ENCODE results near the gene RELL2. TPM values are rescaled to one million over a fixed set of nuclear protein-coding genes. Genes with fewer than 3 reads are reported as not detected.

Gene RELL2
- total RNA-seq, 1 experiment from 2014 or later = 5.8 TPM

DNA sequence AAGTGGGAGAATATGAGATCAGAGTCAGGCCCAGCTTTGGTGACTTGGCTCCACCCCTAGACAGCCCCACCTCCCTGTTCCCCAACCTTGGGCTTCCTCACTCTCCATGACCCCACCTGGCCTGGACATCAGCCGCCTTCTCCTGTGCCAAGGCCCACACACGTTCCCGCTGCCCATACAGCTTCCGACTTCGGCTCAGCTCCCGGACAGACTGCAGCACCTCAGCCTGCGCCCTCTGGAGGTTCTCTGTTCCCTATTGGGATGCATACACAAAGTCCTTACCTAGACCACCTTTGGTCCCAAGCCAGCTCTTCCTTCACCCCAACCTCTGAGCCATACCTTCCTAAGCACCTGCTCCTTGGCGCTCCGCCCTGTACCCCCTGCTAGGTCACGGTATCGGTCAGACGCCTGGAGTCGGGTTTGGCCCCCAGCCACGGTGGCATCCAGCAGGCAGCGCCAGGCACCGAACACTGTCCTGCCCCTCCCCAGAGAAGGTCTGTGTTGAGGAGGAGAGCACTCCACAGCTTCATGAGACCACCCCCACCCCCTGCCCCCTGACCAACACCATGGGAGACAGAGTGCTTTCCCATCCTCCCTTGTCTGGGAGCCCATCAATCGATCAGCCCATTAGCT, 12.4 kb downstream of the RELL2 start:
- Histone ChIP-seq H3K4me3 (no peak overlapping the region), H3K4me1 (replicated peaks) (peaks cover 11% of the 10 kb centered on the region), H3K27me3 (replicated peaks) (no peaks in the 10 kb centered on the region), H3K27ac (no peak overlapping the region), H3K36me3 (peaks cover 59% of the 10 kb centered on the region), H3K9me3 (replicated peaks) (no peaks in the 10 kb centered on the region)
- DNase-seq (ENCODE audit: low read depth in 1 of 2, low spot score in 2 of 2) = no peak

DNA sequence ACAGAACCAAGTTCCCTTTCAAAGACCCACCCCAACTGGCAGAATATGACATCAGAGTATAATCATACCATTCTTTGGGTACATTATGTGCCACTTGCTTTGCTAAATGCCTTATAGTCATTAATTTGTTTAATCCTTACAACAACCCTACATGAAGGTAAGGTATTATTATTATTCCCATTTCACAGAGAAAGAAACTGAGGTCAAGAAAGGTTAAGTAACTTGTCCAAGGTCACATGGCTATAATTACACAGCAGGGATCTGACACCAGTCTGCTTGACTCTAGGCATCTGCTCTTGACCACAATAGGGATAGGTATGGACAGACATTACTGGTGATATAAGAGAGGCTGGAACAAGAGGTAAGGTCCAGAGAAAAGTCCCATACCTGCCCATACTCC, 13.2 kb downstream of the RELL2 start:
- Histone ChIP-seq H3K27ac (no peak overlapping the region), H3K4me3 (no peak overlapping the region), H3K9me3 (replicated peaks) (no peaks in the 10 kb centered on the region), H3K27me3 (replicated peaks) (no peaks in the 10 kb centered on the region), H3K36me3 (peaks cover 56% of the 10 kb centered on the region), H3K4me1 (replicated peaks) (peaks cover 13% of the 10 kb centered on the region)
- no peak for DNase-seq (ENCODE audit: low read depth in 1 of 2, low spot score in 2 of 2)

- no peaks in the 10 kb centered on the region for H3K27me3 ChIP-seq (replicated peaks)
- peak; percentile 71 to 95 for DNase-seq (ENCODE audit: low read depth in 1 of 2, low spot score in 2 of 2)
- peak within 1 kb of the TSS; percentile 19 for H3K27ac ChIP-seq
These were observed 14.3 kb downstream of the RELL2 start, which contains the start of gene FCHSD1 for GRCh38 chr5:141650851-141651727. TSS of gene FCHSD1 (minus strand) at chr5:141651418. CDS start at chr5:141651368, 50 bp downstream.

GRCh38 chr5:141651728-141652105, 14.9 kb downstream of the RELL2 start:
- peak overlapping the region; percentile 19; the same call in 1 of the 2 replicates for H3K27ac ChIP-seq
- peaks cover 56% of the 10 kb centered on the region for H3K36me3 ChIP-seq
- H3K27me3 ChIP-seq (replicated peaks) = no peaks in the 10 kb centered on the region

More at GRCh38 chr5:141650851-141651727, 14.3 kb downstream of the RELL2 start, which contains the start of gene FCHSD1:
- H3K9me3 ChIP-seq (replicated peaks) = no peaks in the 10 kb centered on the region
- peaks cover 13% of the 10 kb centered on the region for H3K4me1 ChIP-seq (replicated peaks)
- H3K36me3 ChIP-seq = peaks cover 56% of the 10 kb centered on the region
- peak within 1 kb of the TSS; percentile 57 for H3K4me3 ChIP-seq

DNA sequence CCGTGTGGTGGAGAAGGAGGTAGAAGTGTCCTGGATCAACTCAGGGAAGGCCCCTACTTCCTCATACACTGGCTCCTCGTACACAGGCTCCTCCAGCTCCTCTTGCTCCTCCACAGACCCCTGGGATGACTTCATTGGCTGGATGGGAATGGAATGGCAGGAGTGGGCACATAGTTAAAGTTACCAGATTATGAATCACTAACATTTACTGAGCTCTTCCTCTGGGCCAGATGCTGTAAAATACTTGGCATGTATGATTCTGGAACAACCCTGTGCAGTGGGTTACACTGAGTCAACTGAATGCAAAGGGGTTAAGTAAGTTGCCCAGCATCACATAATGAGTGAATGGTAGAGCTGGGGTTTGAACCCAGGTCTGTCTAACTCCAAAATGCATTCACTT, 17.5 kb downstream of the RELL2 start:
- H3K36me3 ChIP-seq = peaks cover 59% of the 10 kb centered on the region
- H3K4me1 ChIP-seq (replicated peaks) = peaks cover 32% of the 10 kb centered on the region
- H3K27me3 ChIP-seq (replicated peaks) = no peaks in the 10 kb centered on the region
- peak in 1 of 2 experiments; percentile 19 for DNase-seq (ENCODE audit: low read depth in 1 of 2, low spot score in 2 of 2)
- H3K4me3 ChIP-seq = no peak overlapping the region
- no peak overlapping the region for H3K27ac ChIP-seq
- H3K9me3 ChIP-seq (replicated peaks) = no peaks in the 10 kb centered on the region

More at GRCh38 chr5:141651728-141652105, 14.9 kb downstream of the RELL2 start:
- H3K4me3 ChIP-seq = peak overlapping the region; percentile 57
- DNase-seq (ENCODE audit: low read depth in 1 of 2, low spot score in 2 of 2) = no peak
- H3K4me1 ChIP-seq (replicated peaks) = peaks cover 13% of the 10 kb centered on the region
- H3K9me3 ChIP-seq (replicated peaks) = no peaks in the 10 kb centered on the region

- no peak overlapping the region for H3K27ac ChIP-seq
- H3K27me3 ChIP-seq (replicated peaks) = no peaks in the 10 kb centered on the region
- H3K9me3 ChIP-seq (replicated peaks) = no peaks in the 10 kb centered on the region
- peaks cover 60% of the 10 kb centered on the region for H3K36me3 ChIP-seq
- no peak for DNase-seq (ENCODE audit: low read depth in 1 of 2, low spot score in 2 of 2)
- H3K4me3 ChIP-seq = no peak overlapping the region
- H3K4me1 ChIP-seq (replicated peaks) = peaks cover 32% of the 10 kb centered on the region
These were observed 18.2 kb downstream of the RELL2 start for GRCh38 chr5:141655020-141655419.

- H3K36me3 ChIP-seq = peaks cover 63% of the 10 kb centered on the region
These were observed 19.6 kb downstream of the RELL2 start for GRCh38 chr5:141656396-141656795.

GRCh38 chr5:141657404-141657803, 20.6 kb downstream of the RELL2 start:
- Histone ChIP-seq H3K4me3 (no peak overlapping the region), H3K36me3 (peaks cover 70% of the 10 kb centered on the region), H3K27me3 (replicated peaks) (no peaks in the 10 kb centered on the region), H3K9me3 (replicated peaks) (no peaks in the 10 kb centered on the region), H3K27ac (peak overlapping the region; percentile 67), H3K4me1 (replicated peaks) (peaks cover 22% of the 10 kb centered on the region)
- DNase-seq (ENCODE audit: low read depth in 1 of 2, low spot score in 2 of 2) = no peak

More at GRCh38 chr5:141656396-141656795, 19.6 kb downstream of the RELL2 start:
- H3K9me3 ChIP-seq (replicated peaks) = no peaks in the 10 kb centered on the region
- peaks cover 27% of the 10 kb centered on the region for H3K4me1 ChIP-seq (replicated peaks)
- H3K4me3 ChIP-seq = no peak overlapping the region
- DNase-seq (ENCODE audit: low read depth in 1 of 2, low spot score in 2 of 2) = no peak
- no peak overlapping the region for H3K27ac ChIP-seq
- no peaks in the 10 kb centered on the region for H3K27me3 ChIP-seq (replicated peaks)

GRCh38 chr5:141657937-141658545, 21.2 kb downstream of the RELL2 start:
- no peaks in the 10 kb centered on the region for H3K9me3 ChIP-seq (replicated peaks)
- H3K36me3 ChIP-seq = peaks cover 76% of the 10 kb centered on the region
- no peak overlapping the region for H3K4me3 ChIP-seq
- no peaks in the 10 kb centered on the region for H3K27me3 ChIP-seq (replicated peaks)
- peak overlapping the region; percentile 67 for H3K27ac ChIP-seq
- peak; percentile 84 to 93 for DNase-seq (ENCODE audit: low read depth in 1 of 2, low spot score in 2 of 2)
- peaks cover 22% of the 10 kb centered on the region for H3K4me1 ChIP-seq (replicated peaks)

- Histone ChIP-seq H3K27me3 (replicated peaks) (no peaks in the 10 kb centered on the region), H3K4me1 (replicated peaks) (peaks cover 17% of the 10 kb centered on the region), H3K9me3 (replicated peaks) (no peaks in the 10 kb centered on the region), H3K4me3 (no peak overlapping the region), H3K36me3 (peaks cover 70% of the 10 kb centered on the region), H3K27ac (no peak overlapping the region)
- DNase-seq (ENCODE audit: low read depth in 1 of 2, low spot score in 2 of 2) = no peak
These were observed 25.2 kb downstream of the RELL2 start for GRCh38 chr5:141662028-141662427.

GRCh38 chr5:141663506-141663905, 26.7 kb downstream of the RELL2 start:
- Histone ChIP-seq H3K4me3 (no peak overlapping the region), H3K4me1 (replicated peaks) (peaks cover 2% of the 10 kb centered on the region)
- no peak for DNase-seq (ENCODE audit: low read depth in 1 of 2, low spot score in 2 of 2)

DNA sequence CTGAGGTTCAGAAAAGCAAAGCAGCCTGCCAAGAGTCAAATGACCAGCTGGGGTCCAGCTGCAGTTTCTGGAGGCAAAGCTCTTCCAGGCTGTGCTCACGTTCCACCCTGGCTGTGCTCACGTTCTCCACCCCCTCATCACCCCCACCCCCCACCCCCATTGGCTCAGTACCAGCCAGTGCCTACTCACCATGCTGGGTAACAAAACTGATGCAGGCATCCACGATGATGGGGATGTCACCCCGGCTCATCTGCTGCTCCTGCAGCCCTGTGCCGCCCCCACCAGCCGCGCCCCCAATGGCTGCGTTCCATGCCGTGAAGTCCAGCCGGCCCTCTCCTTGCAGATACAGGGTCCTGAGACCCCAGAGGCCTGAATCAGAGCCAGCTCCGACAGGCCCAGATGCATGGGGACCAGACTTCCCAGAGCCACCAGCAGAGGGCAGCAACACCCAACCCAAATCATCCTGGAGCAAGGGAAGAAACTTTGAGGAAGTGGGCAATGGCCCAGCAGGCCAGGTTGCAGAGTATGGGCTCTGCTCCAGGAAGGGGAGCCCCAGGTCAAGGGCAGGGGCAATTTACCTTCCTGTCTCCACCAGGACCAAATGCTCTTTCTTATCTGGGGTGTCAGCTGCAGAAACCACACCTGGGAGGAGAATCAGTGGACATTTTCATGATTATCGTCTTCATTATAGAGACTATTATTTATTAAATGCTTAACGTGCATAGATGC, 28.1 kb downstream of the RELL2 start:
- Histone ChIP-seq H3K27me3 (replicated peaks) (no peaks in the 10 kb centered on the region), H3K4me1 (replicated peaks) (no peaks in the 10 kb centered on the region; the same call in 1 of the 2 replicates), H3K36me3 (peaks cover 64% of the 10 kb centered on the region), H3K9me3 (replicated peaks) (0 out of 2 replicates have a peak, but pooled peaks cover 3% of the 10 kb centered on the region), H3K27ac (no peak overlapping the region), H3K4me3 (no peak overlapping the region)
- peak; percentile 55 to 78 for DNase-seq (ENCODE audit: low read depth in 1 of 2, low spot score in 2 of 2)

More at GRCh38 chr5:141663506-141663905, 26.7 kb downstream of the RELL2 start:
- H3K9me3 ChIP-seq (replicated peaks) = no peaks in the 10 kb centered on the region
- H3K27me3 ChIP-seq (replicated peaks) = no peaks in the 10 kb centered on the region
- H3K36me3 ChIP-seq = peaks cover 63% of the 10 kb centered on the region
- no peak overlapping the region for H3K27ac ChIP-seq

Measured in SJSA1 (cell line).